ENCODE data around the gene LIMS2.
A peak's percentile ranks its signal among the peaks of the same experiment; 100 is the strongest.

The LIMS2 gene

DNA sequence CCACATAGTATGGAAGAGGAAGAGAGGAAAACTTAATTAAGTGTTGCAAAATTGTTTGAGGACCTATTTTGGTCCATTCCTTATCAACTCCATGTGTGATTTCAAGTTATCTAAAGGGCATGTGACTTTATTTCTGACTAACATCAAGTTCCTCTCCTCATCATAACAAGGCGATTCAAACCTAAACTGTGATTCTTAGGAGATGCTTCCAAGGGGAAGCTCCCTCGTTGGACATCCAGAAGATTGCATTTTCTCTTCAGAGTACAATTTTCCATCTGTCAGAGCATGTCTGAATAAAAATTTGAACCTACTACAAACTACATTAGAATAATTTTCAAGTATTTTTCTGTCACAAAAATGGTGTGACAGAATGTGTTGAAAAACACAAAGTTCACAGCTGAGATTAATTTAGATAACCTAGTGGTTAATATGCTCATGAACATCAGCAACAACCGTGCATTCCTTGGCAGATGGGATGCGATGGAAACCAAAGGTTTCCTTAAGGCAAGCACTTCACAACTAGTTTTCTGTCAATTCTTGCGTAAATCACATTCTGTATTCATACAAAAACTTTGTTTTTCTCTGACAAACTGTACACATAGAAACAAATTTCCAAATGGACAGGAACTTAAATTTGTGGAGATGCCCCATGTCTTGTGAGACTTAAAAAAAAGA lies 30.2 kb upstream of the LIMS2 start:
- DNase-seq (ENCODE audit: low spot score) = no peak
- TF ChIP-seq, protein P1, sequence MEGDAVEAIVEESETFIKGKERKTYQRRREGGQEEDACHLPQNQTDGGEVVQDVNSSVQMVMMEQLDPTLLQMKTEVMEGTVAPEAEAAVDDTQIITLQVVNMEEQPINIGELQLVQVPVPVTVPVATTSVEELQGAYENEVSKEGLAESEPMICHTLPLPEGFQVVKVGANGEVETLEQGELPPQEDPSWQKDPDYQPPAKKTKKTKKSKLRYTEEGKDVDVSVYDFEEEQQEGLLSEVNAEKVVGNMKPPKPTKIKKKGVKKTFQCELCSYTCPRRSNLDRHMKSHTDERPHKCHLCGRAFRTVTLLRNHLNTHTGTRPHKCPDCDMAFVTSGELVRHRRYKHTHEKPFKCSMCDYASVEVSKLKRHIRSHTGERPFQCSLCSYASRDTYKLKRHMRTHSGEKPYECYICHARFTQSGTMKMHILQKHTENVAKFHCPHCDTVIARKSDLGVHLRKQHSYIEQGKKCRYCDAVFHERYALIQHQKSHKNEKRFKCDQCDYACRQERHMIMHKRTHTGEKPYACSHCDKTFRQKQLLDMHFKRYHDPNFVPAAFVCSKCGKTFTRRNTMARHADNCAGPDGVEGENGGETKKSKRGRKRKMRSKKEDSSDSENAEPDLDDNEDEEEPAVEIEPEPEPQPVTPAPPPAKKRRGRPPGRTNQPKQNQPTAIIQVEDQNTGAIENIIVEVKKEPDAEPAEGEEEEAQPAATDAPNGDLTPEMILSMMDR (IDR thresholded peaks at IDR 0.05; ENCODE audit: extremely low read depth, missing control alignments) = no peak

DNA sequence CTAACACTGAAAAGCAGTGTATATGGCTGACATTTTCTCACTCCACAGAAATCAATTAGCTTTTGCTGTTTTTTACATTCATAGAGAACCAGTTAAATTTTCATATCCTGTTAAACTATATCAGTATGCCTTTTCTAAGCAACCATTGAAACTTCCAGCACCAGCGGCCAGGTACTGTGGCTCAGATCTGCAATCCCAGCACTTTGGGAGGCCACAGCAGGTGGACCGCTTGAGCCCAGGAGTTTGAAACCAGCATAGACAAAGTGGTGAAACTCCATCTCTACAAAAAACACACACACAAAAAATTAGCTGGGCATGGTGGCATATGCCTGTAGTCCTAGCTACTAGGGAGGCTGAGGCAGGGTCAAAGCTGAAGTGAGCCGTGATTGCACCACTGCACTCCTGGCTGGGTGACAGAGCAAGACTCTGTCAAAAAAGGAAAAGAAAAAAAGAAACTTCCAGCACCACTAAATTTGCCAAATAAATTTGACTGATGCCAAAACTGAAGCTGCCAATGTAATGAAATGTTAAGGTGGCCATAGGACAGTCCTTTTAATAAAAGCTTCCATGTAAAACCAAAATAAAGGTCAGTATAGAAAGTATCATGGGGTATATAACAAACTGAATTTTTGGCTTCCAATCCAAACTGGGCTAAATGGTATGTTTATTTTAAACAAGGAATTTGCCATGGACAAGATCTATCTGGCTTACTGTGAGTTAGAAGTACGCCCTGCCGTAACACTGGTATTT lies 29.5 kb upstream of the LIMS2 start:
- DNase-seq (ENCODE audit: low spot score) = no peak
- TF ChIP-seq, protein P1 (IDR thresholded peaks at IDR 0.05; ENCODE audit: extremely low read depth, missing control alignments) = no peak

DNA sequence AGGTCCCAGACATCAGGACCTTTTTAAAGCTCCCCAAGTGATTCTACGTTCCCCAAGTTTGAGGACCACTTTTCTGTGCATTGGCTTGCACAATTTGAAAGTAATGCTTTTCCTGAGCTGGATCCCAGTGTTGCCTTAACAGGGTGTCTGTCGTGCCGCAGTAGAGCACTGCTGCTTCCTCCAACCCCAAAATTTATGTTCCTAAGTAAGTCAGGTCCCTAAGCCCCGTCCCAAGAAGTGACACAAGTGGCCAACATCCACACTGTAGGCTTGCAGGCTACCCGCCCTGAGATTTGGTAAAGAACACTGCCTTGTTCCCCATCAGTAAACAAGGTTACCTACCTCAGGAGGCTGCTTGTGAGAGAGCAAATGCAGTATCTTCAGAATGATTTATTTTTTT lies 28.0 kb upstream of the LIMS2 start:
- DNase-seq (ENCODE audit: low spot score) = no peak
- TF ChIP-seq, protein P1 (IDR thresholded peaks at IDR 0.05; ENCODE audit: extremely low read depth, missing control alignments) = no peak

DNA sequence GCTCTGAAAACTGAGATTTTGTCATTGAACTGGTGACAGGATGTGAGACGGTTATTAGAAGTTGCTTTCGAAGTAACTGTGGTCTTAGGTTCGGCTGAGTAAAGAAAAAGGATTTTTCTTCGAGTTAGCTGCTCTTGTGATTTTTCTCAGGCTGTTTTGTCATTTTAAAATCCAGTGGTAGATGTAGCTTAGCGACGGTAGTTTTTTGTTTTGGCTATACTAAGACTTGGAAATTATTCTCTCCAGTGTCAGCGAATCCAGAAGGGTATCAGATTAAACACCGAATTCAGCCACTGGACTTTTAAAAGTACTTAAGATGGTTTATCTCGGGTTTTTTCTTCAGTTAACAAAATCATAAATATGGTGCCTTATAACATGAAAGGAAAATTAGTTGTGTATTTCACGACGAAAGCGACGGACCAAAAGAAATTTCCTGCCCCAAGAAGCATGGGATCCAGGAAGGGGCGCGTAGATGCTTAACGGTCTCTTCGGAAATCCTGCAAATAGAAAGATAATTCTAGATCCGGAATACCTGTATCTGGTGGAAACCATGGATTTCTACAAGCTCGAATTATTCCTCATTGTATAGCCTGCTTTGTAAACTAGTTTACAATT lies 27.2 kb upstream of the LIMS2 start:
- DNase-seq (ENCODE audit: low spot score) = no peak
- TF ChIP-seq, protein P1 (IDR thresholded peaks at IDR 0.05; ENCODE audit: extremely low read depth, missing control alignments) = no peak

GRCh38 chr2:127701651-127702394 lies 26.5 kb upstream of the LIMS2 start:
- peak; percentile 86 for DNase-seq (ENCODE audit: low spot score)
- TF ChIP-seq, protein P1 (IDR thresholded peaks at IDR 0.05; ENCODE audit: extremely low read depth, missing control alignments) = no peak

GRCh38 chr2:127701193-127701650 lies 25.9 kb upstream of the LIMS2 start, which contains the start of gene SFT2D3:
Gene SFT2D3 (plus strand): TSS chr2:127701497. CDS start chr2:127701529, 32 bp downstream.
- TF ChIP-seq, protein P1 (IDR thresholded peaks at IDR 0.05; ENCODE audit: extremely low read depth, missing control alignments) = no peak
- DNase-seq (ENCODE audit: low spot score) = peak; percentile 98
